Neural progenitor cell (in vitro differentiated cells): ENCODE data around the gene CLSTN2.

Experiments
- EZH2 ChIP-seq: fragments of 200-600 bp; sonication (generic); IDR thresholded peaks from 2 replicates; pipeline ENCODE4 v1.6.1; 2017; ENCODE audit warnings: antibody characterized with exemption, mild to moderate bottlenecking, moderate library complexity
- TF ChIP-seq, protein P1 (sequence below): fragments of 200-600 bp; sonication (generic); IDR thresholded peaks from 2 replicates; pipeline ENCODE4 v1.5.1; 2017; ENCODE audit warnings: antibody characterized with exemption, mild to moderate bottlenecking

GRCh38 chr3:140163159-140163763 is 228.3 kb downstream of the CLSTN2 start:
- TF ChIP-seq, protein P1, sequence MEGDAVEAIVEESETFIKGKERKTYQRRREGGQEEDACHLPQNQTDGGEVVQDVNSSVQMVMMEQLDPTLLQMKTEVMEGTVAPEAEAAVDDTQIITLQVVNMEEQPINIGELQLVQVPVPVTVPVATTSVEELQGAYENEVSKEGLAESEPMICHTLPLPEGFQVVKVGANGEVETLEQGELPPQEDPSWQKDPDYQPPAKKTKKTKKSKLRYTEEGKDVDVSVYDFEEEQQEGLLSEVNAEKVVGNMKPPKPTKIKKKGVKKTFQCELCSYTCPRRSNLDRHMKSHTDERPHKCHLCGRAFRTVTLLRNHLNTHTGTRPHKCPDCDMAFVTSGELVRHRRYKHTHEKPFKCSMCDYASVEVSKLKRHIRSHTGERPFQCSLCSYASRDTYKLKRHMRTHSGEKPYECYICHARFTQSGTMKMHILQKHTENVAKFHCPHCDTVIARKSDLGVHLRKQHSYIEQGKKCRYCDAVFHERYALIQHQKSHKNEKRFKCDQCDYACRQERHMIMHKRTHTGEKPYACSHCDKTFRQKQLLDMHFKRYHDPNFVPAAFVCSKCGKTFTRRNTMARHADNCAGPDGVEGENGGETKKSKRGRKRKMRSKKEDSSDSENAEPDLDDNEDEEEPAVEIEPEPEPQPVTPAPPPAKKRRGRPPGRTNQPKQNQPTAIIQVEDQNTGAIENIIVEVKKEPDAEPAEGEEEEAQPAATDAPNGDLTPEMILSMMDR: no peak
- no peak for TF ChIP-seq EZH2
